DMS114 treated with DMSO at 0.1 percent for 48 hours (cell line): ENCODE results near the gene ANKRD29.

Experiments
- DNase-seq: peaks from one replicate; lab custom pipeline; 2025; ENCODE audit not compliant: unreplicated experiment; lab: John Stamatoyannopoulos, UW

Gene ANKRD29

DNA sequence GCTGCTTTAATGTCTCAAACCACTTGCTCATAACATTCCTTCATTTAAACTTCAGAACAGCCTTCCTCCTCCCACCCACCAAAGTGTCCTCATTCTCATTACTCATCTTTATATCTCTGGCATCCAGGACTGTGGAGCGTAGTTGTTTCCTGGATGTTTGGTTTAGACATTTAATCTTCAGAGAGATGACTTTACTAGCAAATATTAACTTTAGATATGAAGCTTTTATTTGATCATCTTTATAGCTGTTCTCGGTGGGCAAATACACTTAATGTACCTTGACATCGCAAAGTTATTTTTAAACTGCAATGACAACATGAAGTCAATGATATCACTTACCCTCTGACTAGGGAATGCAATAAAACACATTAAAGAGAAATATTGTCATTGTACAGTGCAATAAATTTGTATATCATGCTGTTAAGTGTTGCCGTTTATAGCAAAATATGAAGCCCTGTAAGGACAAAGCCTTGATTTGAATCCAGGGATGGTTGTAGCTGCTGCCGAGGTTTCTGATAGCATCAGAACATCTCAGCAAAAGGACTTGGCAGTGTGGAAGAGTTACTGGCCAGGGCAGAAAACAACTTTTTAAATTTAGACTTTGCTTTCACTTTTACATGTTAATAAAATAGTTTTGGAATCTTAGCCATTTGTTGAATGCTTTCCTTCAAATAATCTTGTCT is 21.9 kb upstream of the ANKRD29 start:
- DNase-seq, result no peak

DNA sequence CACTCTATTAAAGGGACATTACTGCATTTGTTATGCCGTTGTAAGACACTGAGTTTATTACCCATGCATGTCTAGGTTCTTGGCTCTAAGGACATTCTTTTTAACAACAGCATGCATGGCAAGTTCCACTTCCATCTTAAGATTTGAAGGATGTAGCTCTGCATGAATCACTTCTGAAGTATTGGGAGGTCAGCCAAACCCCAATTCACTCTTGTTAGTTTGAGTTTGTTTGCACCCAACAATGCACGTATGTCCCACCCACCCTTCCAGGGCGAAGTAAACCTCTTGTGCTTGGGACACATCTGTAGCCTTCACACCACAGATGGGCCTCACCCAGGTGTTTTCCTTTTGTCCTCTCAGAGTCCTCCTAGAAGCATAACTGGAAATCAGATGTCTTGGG is 21.0 kb upstream of the ANKRD29 start:
- DNase-seq, result no peak

DNA sequence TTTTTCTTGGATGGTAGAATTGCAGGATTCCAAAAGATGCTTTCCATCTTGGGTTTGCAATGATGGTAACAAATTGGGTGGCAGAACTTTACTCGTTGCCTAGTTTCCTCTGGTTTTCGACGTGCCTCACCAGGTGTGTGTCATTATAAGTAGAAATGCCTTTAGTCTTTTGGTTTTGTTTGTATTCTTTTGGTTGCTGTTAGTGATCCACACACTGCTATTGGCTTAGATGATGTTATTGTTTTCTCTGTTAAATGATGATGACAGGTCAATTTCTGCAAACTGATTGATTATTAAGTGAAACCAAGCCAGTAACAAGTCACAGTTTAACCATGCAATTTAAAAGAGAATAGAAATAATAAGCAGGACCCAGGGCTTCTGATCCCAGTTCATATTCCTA is 20.4 kb upstream of the ANKRD29 start:
- DNase-seq, result no peak

DNA sequence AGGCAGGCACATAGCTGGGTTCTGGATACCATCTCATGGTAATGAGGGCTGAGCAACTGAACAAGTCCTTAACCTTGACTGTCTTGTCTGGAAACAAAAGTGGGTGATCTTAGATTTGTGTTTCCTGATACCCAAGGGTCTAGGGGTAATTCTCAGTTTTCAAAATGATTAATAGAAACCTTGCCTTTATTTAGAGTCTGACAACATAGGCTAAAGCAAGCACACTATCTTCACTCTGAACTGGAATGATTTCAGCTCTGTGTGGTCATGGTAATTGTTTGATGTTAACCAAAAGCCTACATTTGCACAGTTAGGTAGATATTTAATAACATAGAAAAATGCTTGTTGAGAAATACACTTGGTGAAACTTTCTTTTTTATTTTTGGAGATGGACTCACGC is 19.8 kb upstream of the ANKRD29 start:
- no peak for DNase-seq

DNA sequence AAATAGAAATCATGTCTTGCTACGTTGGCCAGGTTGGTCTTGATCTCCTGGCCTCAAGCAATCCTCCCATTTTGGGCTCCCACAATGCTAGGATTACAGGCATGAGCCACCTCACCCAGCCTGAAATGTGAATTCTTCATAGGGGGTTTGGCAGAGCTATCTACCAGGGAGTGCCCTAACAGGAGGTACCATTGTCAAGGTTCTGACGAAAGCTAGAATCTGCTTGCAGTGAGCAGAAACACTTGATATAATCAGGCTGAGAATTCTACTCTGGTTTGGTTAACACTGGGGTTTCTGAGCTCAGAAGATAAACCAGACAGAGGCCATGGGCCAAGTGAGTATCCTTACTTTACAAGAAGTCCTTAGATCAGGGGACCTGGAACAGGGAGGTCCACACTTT is 19.3 kb upstream of the ANKRD29 start:
- no peak for DNase-seq

DNA sequence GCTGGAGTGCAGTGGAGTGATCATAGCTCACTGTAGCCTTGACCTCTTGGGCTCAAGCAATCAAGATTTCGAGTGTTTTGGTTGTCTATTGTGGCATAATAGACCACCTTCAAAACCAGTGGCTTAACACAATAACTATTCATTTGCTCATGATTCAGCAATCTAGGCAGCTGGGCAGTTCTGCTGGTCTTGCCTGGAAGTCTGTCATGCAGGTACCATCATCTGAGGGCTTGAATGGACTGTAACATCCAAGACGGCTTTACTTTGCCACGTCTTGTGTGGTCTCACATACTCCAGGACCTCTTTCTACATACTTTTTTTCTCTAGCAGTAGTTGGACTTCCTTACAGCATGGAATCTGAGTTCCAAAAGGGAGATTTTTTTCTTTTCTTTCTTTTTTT is 13.2 kb upstream of the ANKRD29 start:
- no peak for DNase-seq

DNA sequence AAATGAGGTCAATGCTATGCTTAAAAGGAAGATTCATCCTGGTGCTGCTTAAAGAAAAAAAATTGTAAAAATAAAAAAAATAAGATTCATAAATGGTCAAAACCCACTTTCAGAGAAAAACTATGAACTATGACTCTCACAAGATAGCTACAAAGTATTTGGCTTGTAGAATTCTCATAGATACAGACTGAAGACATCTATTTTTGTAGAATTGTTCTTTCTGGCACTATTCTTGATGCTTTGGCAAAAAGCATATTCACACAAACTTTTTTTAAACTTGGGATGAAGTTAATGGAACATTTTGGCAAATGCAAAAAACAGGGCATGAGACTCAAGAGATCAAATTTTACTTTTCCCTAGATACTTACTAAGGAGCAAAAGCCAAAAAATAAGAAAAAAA is 12.5 kb upstream of the ANKRD29 start:
- DNase-seq, result no peak

DNA sequence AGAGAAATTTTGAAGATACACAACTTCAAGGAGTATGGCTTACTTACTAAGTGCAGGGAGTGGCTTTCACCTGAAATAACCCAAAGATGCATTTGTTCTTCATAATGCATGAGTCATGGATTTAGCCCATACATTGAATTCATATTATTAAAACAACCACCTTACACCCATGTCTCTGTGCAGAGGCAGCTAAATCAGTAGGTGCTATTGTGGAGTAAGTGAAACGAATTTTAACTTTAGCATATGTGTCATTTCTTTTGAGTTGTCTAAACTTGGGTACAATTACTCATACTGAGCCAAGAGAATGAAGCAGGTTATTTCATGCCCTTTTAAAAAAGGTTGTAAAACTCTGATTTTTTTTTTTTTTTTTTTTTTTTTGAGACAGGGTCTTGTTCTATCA is 11.0 kb upstream of the ANKRD29 start:
- DNase-seq, result no peak

DNA sequence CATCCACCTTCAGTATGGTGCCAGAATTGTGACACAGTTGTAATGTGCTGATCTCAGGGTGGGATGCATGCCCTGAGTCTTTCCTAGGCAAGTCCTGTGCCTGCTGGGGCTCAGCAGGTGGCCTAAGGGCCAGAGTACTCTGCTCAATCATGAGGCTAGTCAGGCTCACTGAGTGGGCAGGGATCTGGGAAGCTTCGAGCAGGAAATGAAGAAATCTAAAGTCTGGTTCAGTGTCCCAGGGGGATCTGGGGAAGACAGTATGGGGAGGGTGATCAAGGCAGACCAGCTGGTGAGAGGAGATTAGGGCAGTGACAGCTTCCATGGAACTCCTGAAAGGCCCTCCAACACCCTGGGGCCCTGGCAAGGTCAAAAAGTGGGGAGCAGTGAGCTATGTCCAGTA is 8.9 kb upstream of the ANKRD29 start:
- no peak for DNase-seq

DNA sequence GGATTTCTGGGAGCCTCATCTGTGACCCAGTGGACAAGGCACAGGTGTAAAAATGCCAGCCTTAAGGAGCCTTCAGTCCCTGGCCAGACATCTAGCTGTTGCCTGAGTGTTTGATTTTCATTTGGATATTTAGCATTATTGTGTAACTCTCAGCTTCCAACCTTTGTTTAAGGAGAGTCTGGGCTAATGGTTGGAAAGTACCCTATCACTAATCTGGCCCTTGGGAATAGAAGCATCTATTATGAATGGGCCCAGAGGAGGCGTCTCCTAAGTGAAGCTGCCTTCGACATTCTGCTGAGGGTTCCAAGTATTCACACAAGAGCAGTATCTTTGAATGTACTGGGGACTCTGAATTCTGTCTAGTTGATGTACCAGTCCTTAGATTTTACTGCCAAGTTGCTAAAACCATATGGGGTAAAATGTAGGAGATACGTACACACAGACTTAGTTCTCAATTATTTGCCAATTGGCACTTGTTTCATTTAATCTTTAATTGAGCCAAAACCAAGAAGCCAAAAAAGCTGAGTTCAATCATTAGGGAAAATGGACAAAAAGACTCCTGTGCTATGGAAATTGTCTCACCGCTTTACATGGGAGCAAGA is 7.2 kb upstream of the ANKRD29 start:
- DNase-seq, result no peak

DNA sequence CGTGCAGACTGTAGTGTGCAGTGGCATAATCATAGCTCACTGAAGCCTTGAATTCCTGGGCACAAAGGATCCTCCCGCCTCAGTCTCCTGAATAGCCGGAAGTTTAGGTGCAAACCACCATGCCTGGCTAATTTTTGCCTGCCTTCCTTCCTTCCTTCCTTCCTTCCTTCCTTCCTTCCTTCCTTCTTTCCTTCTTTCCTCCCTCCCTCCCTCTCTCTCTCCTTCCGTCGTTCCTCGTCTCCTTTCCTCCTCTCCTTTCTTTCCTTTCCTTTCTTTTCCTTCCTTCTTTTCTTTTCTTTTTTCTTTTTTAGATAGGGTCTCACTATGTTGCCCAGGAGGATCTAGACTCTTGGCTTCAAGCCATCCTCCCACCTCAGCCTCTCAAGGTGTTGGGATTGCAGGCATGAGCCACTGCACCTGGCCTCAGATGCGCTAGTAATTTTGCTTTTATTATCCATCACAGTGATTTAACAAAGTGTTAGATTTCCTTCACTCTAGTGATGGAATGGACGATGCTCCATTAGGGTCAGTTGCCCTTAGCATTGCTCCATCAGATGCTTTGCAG is 6.6 kb upstream of the ANKRD29 start:
- no peak for DNase-seq

DNA sequence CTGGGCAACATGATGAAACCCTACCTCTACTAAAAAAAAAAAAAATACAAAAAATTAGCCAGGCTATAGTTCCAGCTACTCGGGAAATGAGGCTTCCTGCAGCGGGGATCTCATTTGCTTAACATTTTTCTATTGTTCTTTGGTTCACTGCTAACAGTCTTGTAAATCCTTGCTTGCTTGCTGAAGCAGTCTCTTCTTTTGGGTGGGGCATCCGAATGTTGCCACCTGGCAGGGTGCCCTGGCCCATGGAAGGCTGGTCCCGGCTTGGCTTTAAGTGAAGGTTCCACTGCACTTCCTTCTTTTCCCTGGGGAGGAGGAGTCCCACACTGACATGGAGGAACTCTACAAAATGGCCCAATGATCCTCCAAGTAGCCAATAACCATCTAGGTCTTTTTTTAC is 6.0 kb upstream of the ANKRD29 start:
- DNase-seq, result no peak

DNA sequence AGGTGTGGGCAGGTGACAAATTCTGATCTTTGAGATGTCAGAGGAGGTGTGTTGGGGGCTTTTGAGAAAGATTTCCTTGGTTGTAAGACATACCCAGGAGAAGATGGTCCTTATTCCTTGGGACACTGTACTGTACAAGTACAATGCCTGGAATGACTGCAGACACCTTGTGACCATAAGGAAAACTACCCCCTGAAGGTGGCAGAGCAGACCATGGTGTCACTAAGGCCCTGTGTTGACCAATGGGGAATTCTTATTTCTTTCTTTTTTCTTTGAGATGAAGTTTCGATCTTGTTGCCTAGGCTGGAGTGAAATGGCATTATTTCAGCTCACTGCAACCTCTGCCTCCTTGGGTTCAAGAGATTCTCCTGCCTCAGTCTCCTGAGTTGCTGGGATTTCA is 4.4 kb upstream of the ANKRD29 start:
- no peak for DNase-seq

DNA sequence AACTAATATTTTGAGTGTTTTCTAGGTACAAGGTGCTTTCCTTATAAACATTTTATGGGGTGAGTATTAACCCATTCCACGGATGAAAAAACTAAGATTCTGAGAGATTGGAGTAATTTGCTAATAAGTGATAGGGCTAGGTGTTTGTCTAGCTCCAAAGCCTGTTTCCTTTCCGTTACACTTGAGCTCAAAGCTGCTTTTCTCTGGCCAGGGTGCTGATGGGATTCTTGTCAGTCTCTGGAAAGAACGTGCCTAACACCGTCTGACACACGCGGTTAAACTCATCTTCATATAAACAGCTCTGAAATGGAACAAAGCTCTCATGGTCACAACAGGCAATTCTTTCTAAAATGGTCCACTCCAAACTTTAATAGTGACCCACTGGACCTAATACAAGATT is 2.0 kb upstream of the ANKRD29 start:
- no peak for DNase-seq

DNA sequence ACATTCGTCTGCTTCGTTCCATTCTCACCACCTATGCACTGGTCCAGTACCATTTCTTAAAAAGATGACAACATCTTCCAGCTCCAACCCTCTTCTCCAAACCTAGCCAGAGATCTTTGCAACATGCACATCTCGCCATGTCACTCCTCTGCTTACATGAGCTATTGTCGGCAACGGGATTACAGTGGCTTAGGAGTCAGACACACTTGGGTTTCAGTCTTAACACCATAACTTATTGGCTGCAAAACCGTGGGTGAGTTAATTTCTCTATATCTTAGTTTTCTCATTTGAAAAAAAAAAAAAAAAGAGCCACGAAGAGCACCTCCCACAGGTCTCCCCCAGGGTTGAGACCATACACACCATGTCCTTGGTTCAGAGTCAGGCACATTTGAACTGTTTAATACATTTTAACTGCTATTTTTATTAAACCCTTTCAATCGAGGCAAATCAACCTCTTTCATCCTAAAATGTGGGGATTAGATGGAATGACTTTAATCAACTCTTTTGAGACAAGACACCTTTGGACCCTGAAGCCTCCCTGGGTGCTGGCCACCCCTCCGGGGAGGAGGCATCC is 889 bp downstream of the ANKRD29 start:
- no peak for DNase-seq

DNA sequence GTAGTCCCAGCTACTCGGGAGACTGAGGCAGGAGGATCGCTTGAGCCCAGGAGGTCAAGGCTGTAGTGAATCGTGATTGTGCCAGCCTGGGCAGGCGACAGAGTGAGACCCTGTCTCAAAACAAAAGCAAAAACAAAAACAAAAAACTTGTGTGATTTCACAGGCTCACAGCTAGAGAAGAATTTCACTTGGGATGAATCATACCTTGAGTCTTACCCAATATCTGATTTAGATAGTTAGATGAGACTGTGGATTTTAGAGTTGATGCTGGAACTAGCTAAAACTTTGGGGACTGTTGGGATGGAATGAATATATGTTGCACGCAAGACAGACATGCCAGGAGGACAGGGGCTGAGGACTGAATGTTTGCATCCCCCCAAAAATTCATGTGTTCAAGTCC is 4.4 kb downstream of the ANKRD29 start:
- DNase-seq, result no peak

DNA sequence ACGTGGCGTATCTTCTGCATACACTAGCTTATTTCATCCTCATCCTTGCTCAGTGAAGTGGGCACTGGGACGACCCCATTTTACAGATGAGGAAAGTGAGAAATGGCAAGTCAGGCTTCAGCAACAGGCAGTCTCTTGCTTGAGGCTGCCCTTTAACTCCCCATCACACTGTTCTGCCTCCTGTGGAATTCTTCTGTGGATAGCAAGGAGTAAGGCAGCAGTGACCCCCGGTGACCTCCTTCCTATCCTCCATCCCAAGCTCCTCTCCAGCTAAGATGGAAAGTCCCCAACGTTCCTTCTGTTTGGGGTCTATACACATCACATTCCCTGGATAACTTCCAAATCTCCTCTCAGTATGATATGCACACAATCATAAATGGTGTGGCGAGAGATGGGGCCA is 10.5 kb downstream of the ANKRD29 start:
- DNase-seq, result no peak

DNA sequence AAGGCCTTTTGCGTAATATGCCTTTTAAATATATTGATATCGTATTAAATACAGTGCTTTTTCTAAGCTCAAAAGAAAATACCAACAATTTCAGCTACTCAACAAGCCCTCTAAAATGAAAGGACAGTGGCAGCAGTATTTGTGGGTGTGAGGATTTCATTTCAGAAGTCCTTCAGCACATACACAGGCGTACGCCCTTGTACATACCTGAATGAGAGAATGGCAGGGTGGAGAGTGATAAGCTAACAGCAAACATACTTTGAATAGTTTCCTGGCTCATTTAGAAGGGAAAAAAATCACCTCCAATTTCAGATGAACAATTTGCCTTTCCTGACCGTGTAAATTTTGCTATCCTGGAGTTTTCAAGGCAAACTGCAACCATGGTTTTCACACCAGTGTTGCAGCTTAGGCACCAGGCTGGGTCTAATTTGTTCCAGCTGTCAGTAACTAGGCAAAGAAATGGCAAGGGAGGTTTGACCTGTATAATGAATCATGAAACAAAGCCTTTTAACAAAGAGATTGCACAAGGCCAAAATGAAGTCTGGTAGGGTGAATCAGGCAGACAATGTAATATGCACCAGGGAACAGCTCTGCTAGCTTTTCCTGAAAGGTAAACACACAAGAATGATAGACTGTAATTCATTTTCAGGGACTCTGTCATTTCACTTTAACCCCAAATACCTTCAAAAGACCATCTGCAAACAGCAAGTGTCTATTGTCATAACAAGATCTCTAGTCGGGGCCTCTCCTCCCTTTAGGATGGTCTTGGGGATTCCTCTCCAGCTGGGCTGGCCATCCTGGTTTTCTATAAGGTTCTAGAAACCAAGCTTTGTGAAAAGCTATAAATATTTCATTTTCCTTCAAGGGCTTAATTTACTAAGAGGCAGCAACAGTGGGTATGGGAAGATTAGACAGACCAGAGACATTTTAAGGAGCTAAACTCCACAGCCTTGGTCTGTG is 11.5 kb downstream of the ANKRD29 start:
- DNase-seq, result no peak

DNA sequence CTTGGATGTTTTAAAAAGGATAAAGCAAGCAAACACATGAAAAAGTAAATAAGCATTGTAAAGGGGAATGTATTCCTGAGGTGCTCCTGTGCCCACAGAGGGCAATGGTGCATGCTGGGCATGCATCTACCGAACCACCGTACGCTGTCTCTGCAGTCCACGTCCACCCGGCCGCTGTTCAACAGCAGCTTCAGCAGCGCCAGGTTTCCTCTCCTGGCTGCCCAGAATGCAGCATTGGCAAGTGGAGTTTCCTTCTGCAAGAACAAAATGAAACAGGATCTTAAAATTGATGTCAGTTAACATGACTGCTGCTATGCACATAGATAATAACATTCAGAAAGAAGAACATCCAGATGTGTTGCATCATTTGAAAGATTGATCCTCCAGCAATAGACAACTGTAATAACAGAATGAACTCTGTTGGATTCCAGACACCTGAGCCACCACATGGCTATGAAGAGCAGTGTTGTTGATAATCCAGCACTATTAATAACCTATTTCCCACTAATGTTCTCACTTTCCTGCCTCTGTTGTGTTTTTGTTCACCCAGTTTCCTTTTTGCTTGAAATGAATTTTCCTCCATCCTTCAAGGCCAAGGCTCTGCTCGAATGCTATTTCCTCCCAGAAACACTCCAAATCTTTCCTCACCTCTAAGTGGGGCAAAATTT is 13.6 kb downstream of the ANKRD29 start:
- DNase-seq, result no peak

DNA sequence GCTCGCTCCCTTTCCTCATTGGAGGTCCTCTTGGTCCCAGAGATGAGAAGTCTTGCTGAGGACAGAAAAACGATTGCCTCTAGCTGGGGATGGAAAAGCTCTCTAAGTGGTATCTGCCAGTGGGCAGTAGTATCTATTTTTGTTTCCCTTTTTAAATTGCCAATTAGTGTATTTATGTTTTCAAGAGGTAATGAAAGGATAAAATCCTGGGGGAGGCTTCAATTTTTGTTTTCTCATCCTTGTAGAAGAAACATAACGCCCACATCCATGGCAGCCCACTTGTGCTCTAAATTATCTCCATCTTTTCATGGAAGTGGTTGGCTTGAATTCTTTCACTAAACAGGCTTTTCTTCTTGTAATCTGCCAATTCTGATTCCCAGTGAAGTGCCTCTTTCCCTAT is 14.3 kb downstream of the ANKRD29 start:
- DNase-seq, result no peak

DNA sequence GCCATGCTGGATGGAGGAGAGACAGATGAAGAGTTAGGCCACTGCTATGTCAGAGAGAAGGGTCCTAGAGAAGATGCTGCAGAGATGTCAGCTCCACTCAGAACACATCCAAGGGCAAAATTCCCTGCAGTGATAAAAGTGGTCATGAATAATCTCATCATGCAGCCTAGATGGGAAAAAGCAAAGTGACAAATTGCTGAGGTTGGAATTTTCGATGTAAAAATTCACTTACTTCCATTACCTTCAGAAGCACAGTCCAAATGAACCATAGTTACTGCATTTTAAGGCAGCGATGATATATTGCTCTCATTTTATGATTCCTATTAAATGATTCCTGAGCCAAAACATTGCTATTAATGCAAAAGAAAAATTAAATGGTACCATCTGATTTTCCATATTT is 16.4 kb downstream of the ANKRD29 start:
- no peak for DNase-seq
